Upper lobe of left lung (tissue), 6 donors: ENCODE measurements around the gene PRAME. TPM values are rescaled to one million over a fixed set of nuclear protein-coding genes. Genes with fewer than 3 reads are reported as not detected.

Experiments used
- ATAC-seq, 2 donors: fragments of 200-7000 bp; cut with Tn5 transposase; one replicate each; pipeline ENCODE4 v1.9.1; 2022; ENCODE audit warnings: mild to moderate bottlenecking in 2 of 2, moderate library complexity in 2 of 2; ENCODE audit not compliant: low FRiP score in 2 of 2
- DNase-seq, 2 donors: peaks; one replicate each; pipeline ENCODE4 v3.0.0-alpha.2; 2019 to 2020
- H3K27ac ChIP-seq, 4 donors: fragments of 200-600 bp; sonication (generic); one replicate each; pipeline ENCODE4 v1.5.1; 2016 to 2019
- H3K27me3 ChIP-seq, 4 donors: fragments of 200-600 bp; sonication (generic); one replicate each; pipeline ENCODE4 v1.5.1; 2017 to 2019
- H3K36me3 ChIP-seq, 4 donors: fragments of 200-600 bp; sonication (generic); one replicate each; pipeline ENCODE4 v1.5.1; 2016 to 2019
- H3K4me1 ChIP-seq, 4 donors: fragments of 200-600 bp; sonication (generic); one replicate each; pipeline ENCODE4 v1.5.1; 2018 to 2019
- H3K4me3 ChIP-seq, 4 donors: fragments of 200-600 bp; sonication (generic); one replicate each; pipeline ENCODE4 v1.5.1; 2017 to 2019; ENCODE audit warnings: mild to moderate bottlenecking in 2 of 4, moderate library complexity in 1 of 4
- H3K9me3 ChIP-seq, 4 donors: fragments of 200-600 bp; sonication (generic); one replicate each; pipeline ENCODE4 v1.5.1; 2018 to 2019
- EP300 ChIP-seq, 4 donors: sonication (generic); formaldehyde crosslinking; IDR thresholded peaks; one replicate each; pipeline ENCODE4 v1.5.1; 2017; ENCODE audit warnings: antibody characterized with exemption in 4 of 4, control low read depth in 2 of 4
- POLR2A ChIP-seq, 4 donors: fragments of 450-650 bp; IDR thresholded peaks; one replicate each; pipeline ENCODE4 v1.5.1; 2016 to 2017; ENCODE audit warnings: antibody characterized with exemption in 4 of 4, mild to moderate bottlenecking in 2 of 4
- POLR2AphosphoS5 ChIP-seq, 2 donors: sonication (generic); formaldehyde crosslinking; IDR thresholded peaks; one replicate each; pipeline ENCODE4 v1.5.1; 2017; ENCODE audit warnings: antibody characterized with exemption in 2 of 2
- WGBS, 2 donors: methylation state at CpG; one replicate each; pipeline ENCODE4 v1.1.5; 2017 to 2018; 5-methylcytosine and 5-hydroxymethylcytosine counted together
- total RNA-seq, 6 donors: library from RNA; depleted of rRNA in 4 of 6; stranded (reverse); fragments of >200 nt in 4 of 6; gene quantifications; one replicate each; pipeline versions ENCODE4 v1.1.0 to v1.2.1, GENCODE V29; 2016 to 2021
- TF ChIP-seq, protein P1 (sequence below), 6 experiments: fragments of 450-650 bp in 4 of 6; fragments of 200-600 bp in 2 of 6; sonication (generic) in 2 of 6; IDR thresholded peaks; one replicate each; pipeline ENCODE4 v1.5.1; 2016 to 2019; ENCODE audit warnings: antibody characterized with exemption in 6 of 6
- donor health status: DM: no; HTN: no; CAD: no; lungs with moderate emphysema.
- donor health status: DM: no; HTN: yes; CAD: no; lungs with severe emphysema.

The PRAME gene
- total RNA-seq, 6 donors from 2014 or later, result 1.3 to 3.5 TPM; not detected in 4

DNA sequence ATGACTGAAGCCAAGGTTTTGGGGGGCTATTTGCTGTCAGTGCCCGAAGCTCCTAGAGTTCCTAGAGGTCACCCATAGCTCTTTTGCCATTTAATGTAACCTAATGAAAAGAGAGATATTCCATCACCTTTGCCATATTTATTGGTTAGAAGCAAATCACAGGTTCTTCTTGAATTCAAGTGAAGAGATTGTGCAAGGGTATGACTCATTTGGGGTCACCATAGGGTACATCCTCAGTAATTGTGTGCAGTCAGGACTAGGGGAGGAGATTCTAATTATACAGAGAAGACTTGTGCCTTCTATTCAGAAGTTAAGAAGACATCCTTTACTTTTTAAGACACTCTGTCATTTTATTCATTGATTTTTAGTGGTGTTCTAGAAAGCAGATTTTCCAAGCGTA, 6.9 kb upstream of the PRAME start:
- no peak for TF ChIP-seq EP300 (IDR thresholded peaks at IDR 0.05)
- no peak for TF ChIP-seq POLR2AphosphoS5 (IDR thresholded peaks at IDR 0.05)
- TF ChIP-seq POLR2A (IDR thresholded peaks at IDR 0.05), result no peak
- TF ChIP-seq, protein P1, sequence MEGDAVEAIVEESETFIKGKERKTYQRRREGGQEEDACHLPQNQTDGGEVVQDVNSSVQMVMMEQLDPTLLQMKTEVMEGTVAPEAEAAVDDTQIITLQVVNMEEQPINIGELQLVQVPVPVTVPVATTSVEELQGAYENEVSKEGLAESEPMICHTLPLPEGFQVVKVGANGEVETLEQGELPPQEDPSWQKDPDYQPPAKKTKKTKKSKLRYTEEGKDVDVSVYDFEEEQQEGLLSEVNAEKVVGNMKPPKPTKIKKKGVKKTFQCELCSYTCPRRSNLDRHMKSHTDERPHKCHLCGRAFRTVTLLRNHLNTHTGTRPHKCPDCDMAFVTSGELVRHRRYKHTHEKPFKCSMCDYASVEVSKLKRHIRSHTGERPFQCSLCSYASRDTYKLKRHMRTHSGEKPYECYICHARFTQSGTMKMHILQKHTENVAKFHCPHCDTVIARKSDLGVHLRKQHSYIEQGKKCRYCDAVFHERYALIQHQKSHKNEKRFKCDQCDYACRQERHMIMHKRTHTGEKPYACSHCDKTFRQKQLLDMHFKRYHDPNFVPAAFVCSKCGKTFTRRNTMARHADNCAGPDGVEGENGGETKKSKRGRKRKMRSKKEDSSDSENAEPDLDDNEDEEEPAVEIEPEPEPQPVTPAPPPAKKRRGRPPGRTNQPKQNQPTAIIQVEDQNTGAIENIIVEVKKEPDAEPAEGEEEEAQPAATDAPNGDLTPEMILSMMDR (IDR thresholded peaks at IDR 0.05), result no peak
- 92 to 97% methylated on average over 2 of the region's 2 CpGs for WGBS, 2 donors
- Histone ChIP-seq H3K4me1 (no peaks in the 10 kb centered on the region), H3K4me3 (no peak overlapping the region), H3K27me3 (no peaks in the 10 kb centered on the region), H3K27ac (no peak overlapping the region), H3K9me3 (no peaks in the 10 kb centered on the region), H3K36me3 (no peaks in the 10 kb centered on the region)
- ATAC-seq (no peak), DNase-seq (no peak)

DNA sequence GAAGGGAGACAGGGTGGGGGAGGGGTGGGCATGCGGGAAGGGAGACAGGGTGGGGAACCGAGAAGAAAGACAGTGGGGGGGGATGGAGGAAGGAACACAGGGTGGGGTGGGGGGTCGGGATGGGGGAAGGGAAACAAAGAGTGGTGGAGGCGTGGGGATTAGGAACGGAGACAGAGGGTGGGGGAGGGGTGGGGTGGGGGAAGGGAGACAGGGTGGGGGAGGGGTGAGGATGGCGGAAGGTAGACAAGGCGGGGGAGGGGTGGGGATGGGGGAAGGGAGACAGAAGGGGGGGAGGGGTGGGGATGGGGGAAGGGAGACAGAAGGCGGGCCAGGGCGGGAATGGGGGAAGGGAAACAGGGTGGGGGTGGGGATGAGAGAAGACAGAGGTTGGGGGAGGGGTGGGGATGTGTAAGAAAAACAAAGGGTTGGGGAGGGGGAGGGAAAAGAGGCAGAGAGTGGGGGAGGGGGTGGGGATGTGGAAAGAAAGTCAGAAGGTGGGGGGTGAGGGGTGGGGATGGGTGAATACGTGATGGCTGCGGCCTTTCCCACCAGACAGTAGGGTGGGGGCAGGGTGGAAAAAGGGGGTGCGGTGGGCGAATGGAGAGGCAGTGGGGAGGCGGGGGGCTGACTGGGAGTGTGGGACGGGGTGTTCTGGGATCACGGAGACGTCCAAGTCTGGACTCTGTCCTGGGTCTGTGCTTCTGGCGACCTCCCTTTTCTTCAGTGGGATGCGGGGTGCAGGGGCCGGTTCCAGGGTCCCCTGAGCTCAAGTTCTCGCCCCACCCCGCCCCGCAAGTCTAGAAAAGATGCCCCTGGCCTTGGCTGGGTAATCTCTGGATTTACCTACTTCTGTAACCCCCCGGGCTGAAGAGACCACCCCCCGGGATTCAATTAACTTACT, 744 bp downstream of the PRAME start:
- Histone ChIP-seq H3K27me3 (no peaks in the 10 kb centered on the region), H3K9me3 (no peaks in the 10 kb centered on the region), H3K36me3 (no peaks in the 10 kb centered on the region), H3K4me1 (no peaks in the 10 kb centered on the region), H3K4me3 (no peak overlapping the region), H3K27ac (no peak overlapping the region)
- TF ChIP-seq, protein P1 (IDR thresholded peaks at IDR 0.05), result no peak
- TF ChIP-seq POLR2AphosphoS5 (IDR thresholded peaks at IDR 0.05) (no peak), EP300 (IDR thresholded peaks at IDR 0.05) (no peak), POLR2A (IDR thresholded peaks at IDR 0.05) (no peak)
- DNase-seq, result peak in 1 of 2 donors; percentile 17
- ATAC-seq, result no peak
- WGBS, 2 donors, result 90 to 91% methylated on average over 16 of the region's 25 CpGs

DNA sequence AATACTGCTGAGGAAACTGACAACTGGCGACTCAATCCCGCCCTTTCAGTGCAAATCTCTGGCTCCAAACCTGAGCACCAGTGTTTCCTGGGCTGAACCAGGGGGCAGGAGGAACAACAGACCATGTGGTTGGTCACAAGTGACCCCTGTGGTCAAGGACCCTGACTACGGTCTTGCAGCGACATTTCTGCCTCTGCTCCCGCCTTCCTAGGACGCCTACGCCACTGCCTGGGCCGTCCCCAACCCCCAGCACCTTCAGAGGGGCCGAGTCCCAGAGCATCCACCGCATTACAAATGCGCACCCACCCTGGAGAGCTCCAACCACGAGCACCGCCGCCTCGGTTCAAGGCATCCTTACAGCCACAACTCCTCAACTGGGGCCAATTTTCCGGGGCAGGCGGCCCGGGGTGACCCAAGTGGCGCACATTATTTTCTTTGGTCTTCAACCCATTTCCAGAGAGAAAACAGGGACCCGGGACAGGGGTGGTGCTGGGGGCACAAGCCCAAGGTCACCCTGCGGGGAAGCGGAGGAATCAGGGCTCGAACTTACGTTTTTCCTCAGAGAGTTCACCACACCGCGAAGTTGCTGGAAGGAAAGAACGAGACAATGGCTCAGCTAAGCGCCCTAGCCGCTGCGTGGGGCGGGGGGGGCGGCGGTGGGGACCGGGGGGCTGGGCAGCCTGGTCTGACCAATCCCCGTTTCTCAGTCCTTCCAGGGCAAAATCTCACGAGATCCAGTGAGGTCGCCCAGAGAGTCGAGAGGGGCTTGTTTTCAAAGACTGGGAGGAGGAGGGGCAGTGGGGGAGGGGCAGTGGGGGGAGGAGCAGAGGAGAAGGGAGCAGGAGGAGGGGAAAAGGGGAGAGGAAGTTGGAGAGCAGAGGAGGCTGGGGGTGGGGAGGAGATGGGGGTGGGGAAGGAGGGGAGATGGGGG, 1.8 kb downstream of the PRAME start:
- TF ChIP-seq, protein P1 (IDR thresholded peaks at IDR 0.05), result no peak
- TF ChIP-seq EP300 (IDR thresholded peaks at IDR 0.05), result no peak
- TF ChIP-seq POLR2A (IDR thresholded peaks at IDR 0.05), result no peak
- TF ChIP-seq POLR2AphosphoS5 (IDR thresholded peaks at IDR 0.05), result no peak
- Histone ChIP-seq H3K4me1 (no peaks in the 10 kb centered on the region), H3K4me3 (no peak overlapping the region), H3K27ac (no peak overlapping the region), H3K36me3 (no peaks in the 10 kb centered on the region), H3K27me3 (no peaks in the 10 kb centered on the region), H3K9me3 (no peaks in the 10 kb centered on the region)
- 89 to 95% methylated on average over 27 to 28 of the region's 38 CpGs for WGBS, 2 donors
- no peak for ATAC-seq
- peak in 1 of 2 donors; percentile 59 for DNase-seq

DNA sequence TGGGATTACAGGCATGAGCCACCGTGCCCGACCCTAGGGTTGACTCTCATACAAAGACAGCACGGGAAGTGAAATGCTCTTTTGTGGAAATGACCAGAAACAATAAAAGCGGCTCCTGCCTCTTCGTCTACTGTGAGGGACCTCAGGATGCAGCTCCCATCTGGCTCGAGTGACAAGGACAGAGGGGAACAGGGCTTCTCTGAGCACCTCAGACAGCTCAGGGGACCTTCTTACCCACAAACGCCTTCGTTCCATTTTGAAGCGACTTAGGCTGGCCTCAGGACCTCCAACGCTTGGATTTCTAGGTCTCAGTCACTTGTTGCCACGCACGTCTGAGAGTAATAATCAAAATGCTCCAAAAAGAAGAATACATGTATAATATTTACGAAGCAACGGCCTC, 2.5 kb downstream of the PRAME start:
- no peak for DNase-seq
- Histone ChIP-seq H3K9me3 (no peaks in the 10 kb centered on the region), H3K27ac (no peak overlapping the region), H3K4me3 (no peak overlapping the region), H3K4me1 (no peaks in the 10 kb centered on the region), H3K36me3 (no peaks in the 10 kb centered on the region), H3K27me3 (no peaks in the 10 kb centered on the region)
- no peak for ATAC-seq
- TF ChIP-seq POLR2AphosphoS5 (IDR thresholded peaks at IDR 0.05) (no peak), EP300 (IDR thresholded peaks at IDR 0.05) (no peak)
- 91% methylated on average over 14 of the region's 14 CpGs for WGBS, 2 donors

DNA sequence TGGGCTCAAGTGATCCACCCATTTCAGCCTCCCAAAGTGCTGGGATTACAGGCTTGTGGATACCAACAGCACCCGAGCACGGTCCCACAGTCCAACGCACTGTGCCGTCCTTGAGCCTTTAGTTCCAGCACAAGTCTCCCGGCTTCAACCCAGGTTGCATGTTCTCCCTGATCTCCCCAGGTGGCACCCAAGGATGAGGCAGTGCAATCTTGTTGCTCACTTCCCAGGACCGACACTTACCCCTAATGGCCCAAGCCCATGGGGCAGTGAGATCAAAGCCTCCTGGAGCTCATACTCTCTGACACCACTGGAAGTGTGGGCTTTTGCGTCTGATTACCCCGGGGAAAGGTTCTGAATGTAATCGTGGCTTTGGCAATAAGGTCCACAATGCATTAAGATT, 3.5 kb downstream of the PRAME start:
- ATAC-seq (no peak), DNase-seq (no peak)
- TF ChIP-seq POLR2AphosphoS5 (IDR thresholded peaks at IDR 0.05) (no peak), POLR2A (IDR thresholded peaks at IDR 0.05) (no peak), EP300 (IDR thresholded peaks at IDR 0.05) (no peak)
- TF ChIP-seq, protein P1 (IDR thresholded peaks at IDR 0.05), result no peak
- no peak overlapping the region for H3K4me3 ChIP-seq
- no peaks in the 10 kb centered on the region for H3K4me1 ChIP-seq
- no peaks in the 10 kb centered on the region for H3K27me3 ChIP-seq
- WGBS, 2 donors, result 89 to 97% methylated on average over 8 to 9 of the region's 9 CpGs
- H3K9me3 ChIP-seq, result no peaks in the 10 kb centered on the region
- no peak overlapping the region for H3K27ac ChIP-seq
- H3K36me3 ChIP-seq, result no peaks in the 10 kb centered on the region
